H9 (cell line): Measurements from ENCODE around the gene STX8. TPM values are rescaled to one million over a fixed set of nuclear protein-coding genes. Genes with fewer than 3 reads are reported as not detected.

ENCODE experiments used
- DNase-seq: peaks from one replicate; pipeline ENCODE4 v3.0.0-alpha.2; 2017
- H2AFZ ChIP-seq: one replicate; pipeline ENCODE4 v1.6.1; 2013; ENCODE audit warnings: mild to moderate bottlenecking, low read length, control low read depth, moderate library complexity
- H2AK5ac ChIP-seq: 2 replicates; pipeline ENCODE4 v1.6.1; 2013; ENCODE audit warnings: low read length, control low read depth, mixed read lengths; ENCODE audit not compliant: insufficient read length
- H2BK120ac ChIP-seq: one replicate; pipeline ENCODE4 v1.6.1; 2013; ENCODE audit warnings: low read depth, mild to moderate bottlenecking, low read length, control low read depth, inconsistent platforms; ENCODE audit not compliant: poor library complexity, severe bottlenecking
- H2BK12ac ChIP-seq: 2 replicates; pipeline ENCODE4 v1.6.1; 2013; ENCODE audit warnings: low read length, control low read depth, mixed read lengths, low read depth; ENCODE audit not compliant: insufficient read length
- H2BK15ac ChIP-seq: 2 replicates; pipeline ENCODE4 v1.6.1; 2013; ENCODE audit warnings: low read depth, low read length, control low read depth
- H2BK20ac ChIP-seq: one replicate; pipeline ENCODE4 v1.6.1; 2013; ENCODE audit warnings: low read depth, mild to moderate bottlenecking, low read length, control low read depth, inconsistent platforms; ENCODE audit not compliant: poor library complexity, severe bottlenecking
- H2BK5ac ChIP-seq: 2 replicates; pipeline ENCODE4 v1.6.1; 2013; ENCODE audit warnings: low read length, control low read depth, mixed read lengths; ENCODE audit not compliant: insufficient read length
- H3K14ac ChIP-seq: 2 replicates; pipeline ENCODE4 v1.6.1; 2013; ENCODE audit warnings: low read length, control low read depth; ENCODE audit not compliant: insufficient read depth
- H3K18ac ChIP-seq: 2 replicates; pipeline ENCODE4 v1.6.1; 2013; ENCODE audit warnings: low read depth, mild to moderate bottlenecking, mixed read lengths, low read length, control low read depth; ENCODE audit not compliant: insufficient read length
- H3K23ac ChIP-seq: 2 replicates; pipeline ENCODE4 v1.6.1; 2013; ENCODE audit warnings: low read length, control low read depth, mixed read lengths, low read depth; ENCODE audit not compliant: insufficient read length
- H3K23me2 ChIP-seq: 2 replicates; pipeline ENCODE4 v1.6.1; 2013; ENCODE audit warnings: low read depth, mild to moderate bottlenecking, mixed read lengths, low read length, control low read depth; ENCODE audit not compliant: insufficient read length, poor library complexity, severe bottlenecking
- H3K27ac ChIP-seq: 2 replicates; pipeline ENCODE4 v1.5.1; 2013; ENCODE audit warnings: low read length, control low read depth, mixed read lengths, low read depth; ENCODE audit not compliant: insufficient read length
- H3K27me3 ChIP-seq: 2 replicates; pipeline ENCODE4 v1.6.1; 2013; ENCODE audit warnings: low read length, control low read depth, inconsistent platforms; ENCODE audit not compliant: insufficient read depth
- H3K4ac ChIP-seq: 2 replicates; pipeline ENCODE4 v1.6.1; 2013; ENCODE audit warnings: low read depth, mild to moderate bottlenecking, control low read depth, inconsistent platforms, low read length, moderate library complexity
- H3K4me1 ChIP-seq: 2 replicates; pipeline ENCODE4 v1.6.1; 2013; ENCODE audit warnings: low read length, control low read depth, inconsistent platforms; ENCODE audit not compliant: insufficient read depth
- H3K4me2 ChIP-seq: 2 replicates; pipeline ENCODE4 v1.6.1; 2013; ENCODE audit warnings: low read length, control low read depth, mixed read lengths; ENCODE audit not compliant: insufficient read length, insufficient read depth
- H3K56ac ChIP-seq: 2 replicates; pipeline ENCODE4 v1.6.1; 2013; ENCODE audit warnings: low read depth, mild to moderate bottlenecking, mixed read lengths, low read length, control low read depth; ENCODE audit not compliant: insufficient read length
- H3K79me1 ChIP-seq: 2 replicates; pipeline ENCODE4 v1.6.1; 2013; ENCODE audit warnings: low read depth, mild to moderate bottlenecking, moderate library complexity, low read length, control low read depth, inconsistent platforms; ENCODE audit not compliant: insufficient read depth, poor library complexity, severe bottlenecking
- H3K79me2 ChIP-seq: 2 replicates; pipeline ENCODE4 v1.6.1; 2013; ENCODE audit warnings: low read length, control low read depth, inconsistent platforms; ENCODE audit not compliant: insufficient read depth
- H3K9ac ChIP-seq: 2 replicates; pipeline ENCODE4 v1.6.1; 2013; ENCODE audit warnings: low read length, control low read depth, mixed read lengths; ENCODE audit not compliant: insufficient read length; ENCODE audit errors: extremely low read depth
- H3K9me3 ChIP-seq: one replicate; pipeline ENCODE4 v1.6.1; 2013; ENCODE audit warnings: low read depth, low read length, inconsistent platforms; ENCODE audit not compliant: control insufficient read depth
- H3T11ph ChIP-seq: one replicate; pipeline ENCODE4 v1.6.1; 2013; ENCODE audit warnings: mild to moderate bottlenecking, low read length, control low read depth, inconsistent platforms
- H4K20me1 ChIP-seq: one replicate; pipeline ENCODE4 v1.6.1; 2013; ENCODE audit not compliant: control insufficient read depth, insufficient read length, insufficient read depth
- H4K5ac ChIP-seq: 2 replicates; pipeline ENCODE4 v1.6.1; 2013; ENCODE audit warnings: low read depth, mild to moderate bottlenecking, mixed read lengths, low read length, control low read depth; ENCODE audit not compliant: insufficient read length
- H4K8ac ChIP-seq: replicated peaks from 2 replicates; pipeline ENCODE4 v1.6.1; 2013; ENCODE audit warnings: low read length, control low read depth, mixed read lengths, low read depth; ENCODE audit not compliant: insufficient read length
- H4K91ac ChIP-seq: 2 replicates; pipeline ENCODE4 v1.6.1; 2013; ENCODE audit warnings: low read depth, mild to moderate bottlenecking, moderate library complexity, mixed read lengths, low read length, control low read depth; ENCODE audit not compliant: insufficient read length
- H3K27ac Mint-ChIP-seq, 3 experiments: 2 replicates in 2 of 3; 3 replicates in 1 of 3; pipeline ENCODE4 v1.8.0; 2020 to 2021; ENCODE audit warnings: mixed read lengths in 3 of 3, mild to moderate bottlenecking in 1 of 3, moderate library complexity in 1 of 3
- H3K27me3 Mint-ChIP-seq: 2 replicates; pipeline ENCODE4 v1.8.0; 2021; ENCODE audit warnings: low read depth, mild to moderate bottlenecking, moderate library complexity, mixed read lengths
- H3K36me3 Mint-ChIP-seq, 3 experiments: 2 replicates in 2 of 3; 3 replicates in 1 of 3; pipeline ENCODE4 v1.8.0; 2020 to 2021; ENCODE audit warnings: low read depth in 3 of 3, mixed read lengths in 3 of 3; ENCODE audit not compliant: insufficient read depth in 1 of 3
- H3K4me1 Mint-ChIP-seq, 2 experiments: 2 replicates each; pipeline ENCODE4 v1.8.0; 2020; ENCODE audit warnings: mixed read lengths in 2 of 2
- H3K4me3 Mint-ChIP-seq, 2 experiments: 2 replicates in 1 of 2; 3 replicates in 1 of 2; pipeline ENCODE4 v1.8.0; 2020 to 2021; ENCODE audit warnings: mild to moderate bottlenecking in 2 of 2, mixed read lengths in 2 of 2, moderate library complexity in 1 of 2
- H3K9me3 Mint-ChIP-seq, 2 experiments: 2 replicates in 1 of 2; 3 replicates in 1 of 2; pipeline ENCODE4 v1.8.0; 2020; ENCODE audit warnings: mild to moderate bottlenecking in 2 of 2, mixed read lengths in 2 of 2, moderate library complexity in 1 of 2
- WGBS: extraction: QIAGEN DNeasy Blood & Tissue Kit; methylation state at CpG from one replicate; pipeline ENCODE4 v1.1.7; 2013; ENCODE audit warnings: missing lambda C conversion rate, low lambda C conversion rate, mixed read lengths; ENCODE audit not compliant: insufficient read length; ENCODE audit errors: extremely low coverage; 5-methylcytosine and 5-hydroxymethylcytosine counted together
- total RNA-seq: library from RNA; stranded (reverse); gene quantifications from 2 replicates; pipeline ENCODE4 v1.2.1, GENCODE V29; 2021
- TF ChIP-seq, protein P1 (sequence below): fragments of 200-600 bp; sonication (generic); conservative IDR thresholded peaks from 3 replicates; pipeline ENCODE4 v1.8.0; 2021; ENCODE audit warnings: antibody characterized with exemption, mild to moderate bottlenecking

Gene STX8
- total RNA-seq, 1 experiment from 2014 or later: 55.1 TPM

DNA sequence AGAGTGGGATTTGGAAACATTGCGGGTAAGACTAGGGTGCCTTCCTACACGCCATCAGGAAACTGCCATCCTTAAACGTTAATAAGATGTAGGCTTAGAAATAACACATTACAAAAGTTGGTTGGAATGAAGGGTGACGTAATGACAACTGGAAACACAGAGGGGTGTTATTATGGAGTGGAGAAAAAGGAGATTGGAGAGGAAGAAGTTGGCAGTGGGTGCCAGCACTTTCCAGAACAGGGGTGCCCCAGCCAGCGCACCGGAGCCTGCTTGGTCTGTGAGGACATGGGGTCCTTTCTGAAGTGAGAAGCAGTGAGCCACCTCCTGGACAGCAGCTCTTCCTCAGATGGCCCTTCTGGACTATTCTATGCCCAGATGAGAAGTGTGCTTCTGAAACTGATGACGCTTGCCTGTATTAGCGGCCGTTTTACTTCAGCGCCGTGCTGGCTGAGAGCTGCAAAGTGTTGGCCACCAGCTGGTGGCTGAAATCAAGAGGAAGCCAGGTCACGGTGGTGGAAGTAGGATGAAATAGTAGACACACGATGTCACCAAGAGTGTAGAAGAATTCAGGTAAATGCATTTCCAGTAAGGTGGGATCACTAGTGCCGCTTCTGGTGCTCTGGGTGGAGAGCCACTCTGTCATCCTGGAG lies 309.5 kb downstream of the STX8 start:
- no peak overlapping the region for H2BK20ac ChIP-seq
- H4K8ac ChIP-seq: no peak overlapping the region
- H3K79me1 ChIP-seq: no peaks in the 10 kb centered on the region
- H3K56ac ChIP-seq: no peak overlapping the region
- no peak overlapping the region for H3K9ac ChIP-seq
- no peaks in the 10 kb centered on the region for H4K20me1 ChIP-seq
- no peak overlapping the region for H2AK5ac ChIP-seq
- Mint-ChIP-seq H3K27ac (no peak overlapping the region; a peak in 1 of 7 replicates), H3K27me3 (no peaks in the 10 kb centered on the region; the same call in 1 of the 2 replicates), H3K4me1 (peaks cover 4 to 7% of the 10 kb centered on the region in 2 experiments), H3K9me3 (no peaks in the 10 kb centered on the region), H3K36me3 (no peaks in the 10 kb centered on the region), H3K4me3 (no peak overlapping the region)
- H3K79me2 ChIP-seq: no peaks in the 10 kb centered on the region
- H3K4ac ChIP-seq: no peak overlapping the region
- no peak overlapping the region for H4K91ac ChIP-seq
- no peak overlapping the region for H3T11ph ChIP-seq
- WGBS: 100% methylated on average over 1 of the region's 14 CpGs
- H2BK12ac ChIP-seq: no peak overlapping the region
- DNase-seq: no peak
- no peak overlapping the region for H3K18ac ChIP-seq
- H3K23me2 ChIP-seq: no peaks in the 10 kb centered on the region
- no peak overlapping the region for H2BK15ac ChIP-seq
- H3K14ac ChIP-seq: no peak overlapping the region
- H3K27ac ChIP-seq: no peak overlapping the region
- H2BK120ac ChIP-seq: no peak overlapping the region
- no peak overlapping the region for H3K4me2 ChIP-seq
- H2AFZ ChIP-seq: no peak overlapping the region
- TF ChIP-seq, protein P1, sequence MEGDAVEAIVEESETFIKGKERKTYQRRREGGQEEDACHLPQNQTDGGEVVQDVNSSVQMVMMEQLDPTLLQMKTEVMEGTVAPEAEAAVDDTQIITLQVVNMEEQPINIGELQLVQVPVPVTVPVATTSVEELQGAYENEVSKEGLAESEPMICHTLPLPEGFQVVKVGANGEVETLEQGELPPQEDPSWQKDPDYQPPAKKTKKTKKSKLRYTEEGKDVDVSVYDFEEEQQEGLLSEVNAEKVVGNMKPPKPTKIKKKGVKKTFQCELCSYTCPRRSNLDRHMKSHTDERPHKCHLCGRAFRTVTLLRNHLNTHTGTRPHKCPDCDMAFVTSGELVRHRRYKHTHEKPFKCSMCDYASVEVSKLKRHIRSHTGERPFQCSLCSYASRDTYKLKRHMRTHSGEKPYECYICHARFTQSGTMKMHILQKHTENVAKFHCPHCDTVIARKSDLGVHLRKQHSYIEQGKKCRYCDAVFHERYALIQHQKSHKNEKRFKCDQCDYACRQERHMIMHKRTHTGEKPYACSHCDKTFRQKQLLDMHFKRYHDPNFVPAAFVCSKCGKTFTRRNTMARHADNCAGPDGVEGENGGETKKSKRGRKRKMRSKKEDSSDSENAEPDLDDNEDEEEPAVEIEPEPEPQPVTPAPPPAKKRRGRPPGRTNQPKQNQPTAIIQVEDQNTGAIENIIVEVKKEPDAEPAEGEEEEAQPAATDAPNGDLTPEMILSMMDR: no peak
- no peak overlapping the region for H4K5ac ChIP-seq
- H3K27me3 ChIP-seq: no peaks in the 10 kb centered on the region
- H3K9me3 ChIP-seq: no peaks in the 10 kb centered on the region
- H3K23ac ChIP-seq: no peak overlapping the region
- H3K4me1 ChIP-seq: no peaks in the 10 kb centered on the region
- H2BK5ac ChIP-seq: no peak overlapping the region
